B cell (primary cell): ENCODE data around the gene ITGB4. TPM values are rescaled to one million over a fixed set of nuclear protein-coding genes. Genes with fewer than 3 reads are reported as not detected.

Experiments used
- ATAC-seq: fragments of 200-7000 bp; cut with Tn5 transposase; one replicate; pipeline ENCODE4 v1.10.0; 2021; ENCODE audit warnings: low read depth, mild to moderate bottlenecking, moderate number of reproducible peaks, moderate library complexity
- CTCF ChIA-PET: fragments of 350-600 bp; sonication (Branson Sonifier 250); formaldehyde crosslinking; loops from one replicate; lab custom pipeline; 2021; ENCODE audit warnings: antibody characterized with exemption, inconsistent platforms; lab: Charles Lee
- POLR2A ChIA-PET: fragments of 350-600 bp; sonication (Branson Sonifier 250); formaldehyde crosslinking; loops from one replicate; lab custom pipeline; 2021; ENCODE audit warnings: antibody characterized with exemption; lab: Charles Lee
- DNase-seq: peaks from one replicate; pipeline ENCODE4 v3.0.0; 2013
- H2AFZ ChIP-seq: 2 replicates; pipeline ENCODE4 v1.6.1; 2012; ENCODE audit warnings: mild to moderate bottlenecking, low read depth, low read length; ENCODE audit not compliant: insufficient read depth, poor library complexity, severe bottlenecking
- H3K27ac ChIP-seq, 2 donors: 1 replicate in 1 of 2; 2 replicates in 1 of 2; pipeline ENCODE4 v1.5.1; 2012 to 2013; ENCODE audit warnings: low read length in 2 of 2, mild to moderate bottlenecking in 2 of 2, moderate library complexity in 1 of 2
- H3K27me3 ChIP-seq, 4 experiments: fragments of 200-600 bp in 1 of 4; sonication (generic) in 1 of 4; replicated peaks in 1 of 4; 1 replicate in 2 of 4; 2 replicates in 2 of 4; pipeline versions ENCODE4 v1.6.1 to v1.7.0; 2013 to 2016; ENCODE audit warnings: low read length in 3 of 4, mild to moderate bottlenecking in 2 of 4, mixed read lengths in 1 of 4, moderate library complexity in 1 of 4; ENCODE audit not compliant: insufficient read depth in 4 of 4, control insufficient read depth in 3 of 4; ENCODE audit errors: control extremely low read depth in 1 of 4
- H3K36me3 ChIP-seq, 2 experiments: replicated peaks in 1 of 2; 1 replicate in 1 of 2; 2 replicates in 1 of 2; pipeline versions ENCODE4 v1.6.1 to v1.7.1; 2013; ENCODE audit warnings: low read length in 1 of 2; ENCODE audit not compliant: insufficient read depth in 2 of 2, control insufficient read depth in 1 of 2; ENCODE audit errors: control extremely low read depth in 1 of 2, extremely low read depth in 1 of 2
- H3K4me1 ChIP-seq, 2 donors: fragments of 200-600 bp in 1 of 2; sonication (generic) in 1 of 2; 1 replicate in 1 of 2; 2 replicates in 1 of 2; pipeline versions ENCODE4 v1.5.1 to v1.6.1; 2013 to 2017; ENCODE audit warnings: low read length in 2 of 2; ENCODE audit not compliant: control insufficient read depth in 2 of 2, insufficient read depth in 2 of 2
- H3K4me2 ChIP-seq: replicated peaks from 2 replicates; pipeline ENCODE3; 2012; ENCODE audit warnings: mild to moderate bottlenecking, low read depth, low read length; ENCODE audit not compliant: poor library complexity, severe bottlenecking
- H3K4me3 ChIP-seq, 5 experiments: fragments of 200-600 bp in 1 of 5; sonication (generic) in 1 of 5; 1 replicate in 3 of 5; 2 replicates in 2 of 5; pipeline versions ENCODE4 v1.5.1 to v1.7.0; 2011 to 2016; ENCODE audit warnings: low read length in 4 of 5, mild to moderate bottlenecking in 4 of 5, low read depth in 2 of 5, control low read depth in 1 of 5, moderate library complexity in 1 of 5; ENCODE audit not compliant: insufficient read depth in 1 of 5; ENCODE audit errors: control extremely low read depth in 1 of 5, extremely low read depth in 1 of 5
- H3K79me2 ChIP-seq: fragments of 200-600 bp; sonication (generic); one replicate; pipeline ENCODE4 v1.6.0; 2016; ENCODE audit warnings: low read length; ENCODE audit not compliant: control insufficient read depth, insufficient read depth
- H3K9ac ChIP-seq: fragments of 200-600 bp; sonication (generic); 2 replicates; pipeline ENCODE4 v1.6.1; 2017; ENCODE audit warnings: mild to moderate bottlenecking, low read length, moderate library complexity
- H3K9me3 ChIP-seq, 3 donors: one replicate each; pipeline versions ENCODE4 v1.6.1 to v1.7.1; 2013; ENCODE audit warnings: low read length in 2 of 3; ENCODE audit not compliant: control insufficient read depth in 2 of 3, insufficient read depth in 1 of 3; ENCODE audit errors: control extremely low read depth in 1 of 3
- H4K20me1 ChIP-seq: 2 replicates; pipeline ENCODE4 v1.6.0; 2012; ENCODE audit warnings: mild to moderate bottlenecking, low read length; ENCODE audit not compliant: insufficient read depth, control insufficient read depth, poor library complexity, severe bottlenecking
- H3K27ac Mint-ChIP-seq: one replicate; pipeline ENCODE4 v1.8.0; 2021; ENCODE audit warnings: mixed read lengths
- H3K27me3 Mint-ChIP-seq: one replicate; pipeline ENCODE4 v1.8.0; 2021; ENCODE audit warnings: mixed read lengths
- H3K4me1 Mint-ChIP-seq: one replicate; pipeline ENCODE4 v1.8.0; 2021; ENCODE audit warnings: mixed read lengths
- H3K4me3 Mint-ChIP-seq: one replicate; pipeline ENCODE4 v1.8.0; 2021; ENCODE audit warnings: mixed read lengths
- H3K9me3 Mint-ChIP-seq: one replicate; pipeline ENCODE4 v1.8.0; 2022; ENCODE audit warnings: mixed read lengths; ENCODE audit not compliant: insufficient read depth
- EZH2 ChIP-seq: IDR thresholded peaks from 2 replicates; pipeline ENCODE4 v1.6.1; 2012; ENCODE audit warnings: borderline replicate concordance, low read depth, mild to moderate bottlenecking, moderate library complexity, low read length; ENCODE audit not compliant: insufficient read depth, poor library complexity, severe bottlenecking
- WGBS: methylation state at CpG from one replicate; pipeline ENCODE4 v1.1.5; 2013; ENCODE audit warnings: missing lambda C conversion rate; ENCODE audit not compliant: insufficient coverage; 5-methylcytosine and 5-hydroxymethylcytosine counted together
- intact Hi-C: fragments of 100-400 bp; cut with micrococcal nuclease; formaldehyde crosslinking; loops from one replicate; pipeline ENCODE4 v1.10.0; 2022
- polyA plus RNA-seq: library from polyadenylated mRNA; depleted of rRNA; stranded (reverse); fragments of >200 nt; gene quantifications from 2 replicates; pipeline ENCODE4 v1.2.3, GENCODE V29; 2012
- total RNA-seq, 2 donors: library from RNA; stranded (reverse); fragments of 120-200 nt in 1 of 2; gene quantifications; 1 replicate in 1 of 2; 2 replicates in 1 of 2; pipeline versions ENCODE4 v1.2.3 to v1.2.4, GENCODE V29; 2013 to 2022
- TF ChIP-seq, protein P1 (sequence below): fragments of 200-600 bp; IDR thresholded peaks from one replicate; pipeline ENCODE4 v1.8.0; 2022; ENCODE audit warnings: antibody characterized with exemption, mild to moderate bottlenecking

ITGB4 gene
- total and polyA plus RNA-seq, 2 donors (not counting 1 experiment from before 2014, with no cell fraction given), result 0.12 to 0.81 TPM

DNA sequence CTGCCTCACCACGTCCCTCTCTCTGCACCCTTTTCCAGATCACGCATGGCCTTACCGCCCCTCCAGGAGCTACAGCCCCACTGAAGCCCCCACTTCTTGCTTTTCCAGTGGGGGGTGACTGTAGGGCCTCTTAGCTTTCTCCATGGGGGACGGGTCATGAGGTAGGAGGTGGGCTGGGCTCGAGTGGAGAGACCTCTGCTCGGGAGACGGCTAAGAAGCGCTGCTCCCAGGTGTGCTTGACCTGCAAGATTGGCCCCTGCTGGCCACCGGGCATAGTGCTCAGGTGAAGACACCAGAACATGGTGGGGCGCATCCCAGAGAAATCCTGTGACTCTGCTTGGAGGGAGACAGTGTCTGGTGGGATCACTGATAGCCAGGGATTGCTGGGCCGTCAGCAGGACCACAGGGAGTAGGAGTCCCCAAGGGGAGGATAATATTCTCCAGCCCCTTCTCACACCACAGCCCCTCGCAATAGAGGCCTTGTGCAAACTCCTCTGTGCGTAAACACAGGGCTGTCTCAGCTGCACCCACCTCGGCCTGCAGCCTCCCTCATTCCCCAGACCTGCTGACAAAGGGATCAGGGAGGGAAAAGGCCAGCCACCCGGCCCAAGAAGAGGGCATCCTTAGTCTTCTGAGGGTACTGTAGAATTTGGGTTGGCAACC, 52.7 kb downstream of the ITGB4 start:
- ATAC-seq (no peak), DNase-seq (no peak)
- Histone ChIP-seq H3K27me3 (no peaks in the 10 kb centered on the region), H4K20me1 (peaks cover 37% of the 10 kb centered on the region), H2AFZ (no peak overlapping the region), H3K4me3 (no peak overlapping the region), H3K79me2 (peaks cover 22% of the 10 kb centered on the region), H3K4me1 (peaks cover 16 to 34% of the 10 kb centered on the region in 2 donors), H3K9ac (no peak overlapping the region), H3K4me2 (no peak overlapping the region), H3K27ac (no peak overlapping the region), H3K9me3 (no peaks in the 10 kb centered on the region), H3K36me3 (peaks cover 4 to 42% of the 10 kb centered on the region in 2 experiments)
- ChIA-PET POLR2A (interaction anchor here (1.1 to 8.4 kb wide), 5 partner anchors 9 to 125 kb away, joined by 3 to 78 read pairs (median 5); partner anchors contain the start of genes GALK1, TRIM65, UNC13D and UNK), CTCF (interaction anchor here (1.1 to 8.5 kb wide), 5 partner anchors 9 to 53 kb away, joined by 3 to 54 read pairs (median 6); partner anchors contain the start of genes GALK1 and UNK)
- no peaks in the 10 kb centered on the region for H3K9me3 Mint-ChIP-seq
- no peaks in the 10 kb centered on the region for H3K27me3 Mint-ChIP-seq
- H3K4me1 Mint-ChIP-seq, result peaks cover 37% of the 10 kb centered on the region
- 95% methylated on average over 9 of the region's 15 CpGs for WGBS
- no peak overlapping the region for H3K4me3 Mint-ChIP-seq
- TF ChIP-seq, protein P1, sequence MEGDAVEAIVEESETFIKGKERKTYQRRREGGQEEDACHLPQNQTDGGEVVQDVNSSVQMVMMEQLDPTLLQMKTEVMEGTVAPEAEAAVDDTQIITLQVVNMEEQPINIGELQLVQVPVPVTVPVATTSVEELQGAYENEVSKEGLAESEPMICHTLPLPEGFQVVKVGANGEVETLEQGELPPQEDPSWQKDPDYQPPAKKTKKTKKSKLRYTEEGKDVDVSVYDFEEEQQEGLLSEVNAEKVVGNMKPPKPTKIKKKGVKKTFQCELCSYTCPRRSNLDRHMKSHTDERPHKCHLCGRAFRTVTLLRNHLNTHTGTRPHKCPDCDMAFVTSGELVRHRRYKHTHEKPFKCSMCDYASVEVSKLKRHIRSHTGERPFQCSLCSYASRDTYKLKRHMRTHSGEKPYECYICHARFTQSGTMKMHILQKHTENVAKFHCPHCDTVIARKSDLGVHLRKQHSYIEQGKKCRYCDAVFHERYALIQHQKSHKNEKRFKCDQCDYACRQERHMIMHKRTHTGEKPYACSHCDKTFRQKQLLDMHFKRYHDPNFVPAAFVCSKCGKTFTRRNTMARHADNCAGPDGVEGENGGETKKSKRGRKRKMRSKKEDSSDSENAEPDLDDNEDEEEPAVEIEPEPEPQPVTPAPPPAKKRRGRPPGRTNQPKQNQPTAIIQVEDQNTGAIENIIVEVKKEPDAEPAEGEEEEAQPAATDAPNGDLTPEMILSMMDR, result no peak
- no peak for TF ChIP-seq EZH2
- intact Hi-C loops, result no loop called here
- H3K27ac Mint-ChIP-seq, result peak overlapping the region; percentile 15

DNA sequence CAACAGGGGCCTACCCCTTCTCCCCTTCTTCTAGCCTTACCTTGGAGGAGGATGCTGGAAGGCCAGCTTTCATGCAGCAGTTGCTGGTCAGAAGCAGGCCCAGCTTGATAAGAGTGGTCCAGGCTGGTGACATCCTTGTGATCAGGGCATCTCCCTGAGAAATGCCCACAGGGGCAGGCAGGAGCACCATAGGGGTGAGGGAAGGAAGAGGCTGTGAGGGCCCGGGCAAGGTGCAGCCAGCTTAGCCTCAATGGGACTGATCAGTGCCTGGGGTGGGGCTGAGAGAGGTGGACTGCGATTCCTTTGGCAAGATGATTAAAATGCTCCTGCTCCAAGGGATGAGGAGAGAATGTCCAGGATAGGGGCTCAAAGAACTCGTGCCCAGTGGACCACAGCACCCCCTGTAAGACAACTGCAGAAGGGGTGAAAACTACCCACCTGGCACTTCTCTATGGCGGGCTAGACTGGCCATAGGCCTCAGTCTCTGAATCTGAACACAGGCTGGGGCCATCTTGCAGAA, 53.3 kb downstream of the ITGB4 start:
- no peak overlapping the region for H3K4me2 ChIP-seq

More for the DNA sequence above, 53.3 kb downstream of the ITGB4 start:
- Histone ChIP-seq H3K4me3 (no peak overlapping the region), H4K20me1 (peaks cover 43% of the 10 kb centered on the region), H3K4me1 (peaks cover 16 to 34% of the 10 kb centered on the region in 2 donors), H2AFZ (no peak overlapping the region), H3K27ac (no peak overlapping the region), H3K9me3 (no peaks in the 10 kb centered on the region), H3K79me2 (peaks cover 28% of the 10 kb centered on the region), H3K36me3 (peaks cover 4 to 42% of the 10 kb centered on the region in 2 experiments), H3K9ac (no peak overlapping the region), H3K27me3 (no peaks in the 10 kb centered on the region)
- H3K9me3 Mint-ChIP-seq, result no peaks in the 10 kb centered on the region
- no peak for DNase-seq
- no peak for TF ChIP-seq EZH2
- TF ChIP-seq, protein P1, result no peak
- CTCF ChIA-PET, result interaction anchor here (1.1 to 8.5 kb wide), 3 partner anchors 9 to 53 kb away, joined by 3 to 54 read pairs (median 41); partner anchors contain the start of gene GALK1
- H3K4me1 Mint-ChIP-seq, result peaks cover 37% of the 10 kb centered on the region
- no peak overlapping the region for H3K4me3 Mint-ChIP-seq
- intact Hi-C loops, result no loop called here
- peak overlapping the region; percentile 38 for H3K27ac Mint-ChIP-seq
- ATAC-seq, result no peak
- 100% methylated on average over 4 of the region's 4 CpGs for WGBS
- H3K27me3 Mint-ChIP-seq, result no peaks in the 10 kb centered on the region
- POLR2A ChIA-PET, result interaction anchor here (1.3 to 8.4 kb wide), 3 partner anchors 10 to 124 kb away, joined by 3 to 78 read pairs (median 10); partner anchors contain the start of genes GALK1 and TRIM65
